GM12878 (cell line): ENCODE measurements around the gene RPL22. TPM values are rescaled to one million over a fixed set of nuclear protein-coding genes. Genes with fewer than 3 reads are reported as not detected.

Source experiments
- ATAC-seq: fragments of 200-7000 bp; cut with Tn5 transposase; 3 replicates; pipeline ENCODE4 v1.9.1; 2020; ENCODE audit warnings: mild to moderate bottlenecking, moderate library complexity
- BruUV-seq: library from RNA; stranded (reverse); fragments of 400-500 nt; replicated peaks from 2 replicates; lab custom pipeline; 2021; lab: Mats Ljungman, UMichigan
- CTCF ChIA-PET: fragments of 300-600 bp; sonication (Branson Sonifier 250); formaldehyde crosslinking; extraction: SDS; loops from one replicate; lab custom pipeline; 2021; ENCODE audit warnings: inconsistent platforms; lab: Yijun Ruan, JAX
- POLR2A ChIA-PET: fragments of 350-600 bp; formaldehyde crosslinking; extraction: SDS; loops from one replicate; lab custom pipeline; 2021; ENCODE audit warnings: inconsistent platforms; lab: Charles Lee
- RAD21 ChIA-PET: fragments of 300-600 bp; sonication (Branson Sonifier 250); formaldehyde crosslinking; loops from one replicate; lab custom pipeline; 2023; ENCODE audit warnings: antibody characterized with exemption; ENCODE audit not compliant: unreplicated experiment; lab: Charles Lee
- SMC1A ChIA-PET: fragments of 300-600 bp; sonication (Branson Sonifier 250); formaldehyde crosslinking; loops from one replicate; lab custom pipeline; 2023; ENCODE audit not compliant: unreplicated experiment, uncharacterized antibody; lab: Charles Lee
- DNase-seq: peaks from one replicate; pipeline ENCODE4 v3.0.0-alpha.2; 2011; ENCODE audit warnings: low read depth, low spot score
- FAIRE-seq: peaks from 3 replicates; lab custom pipeline; 2011; peaks lifted over from hg19 to GRCh38; lab: Jason Lieb, UNC
- H2AFZ ChIP-seq: 2 replicates; pipeline ENCODE4 v1.6.0; 2011; ENCODE audit warnings: low read depth, low read length, control low read depth; ENCODE audit not compliant: control insufficient read depth
- H3K27ac ChIP-seq: 2 replicates; pipeline ENCODE4 v1.5.1; 2011; ENCODE audit warnings: control low read depth; ENCODE audit not compliant: control insufficient read depth, insufficient read depth
- H3K27me3 ChIP-seq, 2 experiments: replicated peaks in 1 of 2; 2 replicates each; pipeline versions ENCODE4 v1.6.0 to v1.6.1; 2011; ENCODE audit warnings: low read length in 1 of 2; ENCODE audit not compliant: control insufficient read depth in 2 of 2, insufficient read depth in 2 of 2
- H3K36me3 ChIP-seq, 2 experiments: 2 replicates each; pipeline ENCODE4 v1.5.1; 2011; ENCODE audit warnings: low read length in 1 of 2; ENCODE audit not compliant: control insufficient read depth in 2 of 2, insufficient read depth in 2 of 2
- H3K4me1 ChIP-seq: 2 replicates; pipeline ENCODE4 v1.6.1; 2011; ENCODE audit warnings: mild to moderate bottlenecking, low read length, moderate library complexity, mixed read lengths; ENCODE audit not compliant: control insufficient read depth, insufficient read depth
- H3K4me2 ChIP-seq: 2 replicates; pipeline ENCODE4 v1.6.0; 2011; ENCODE audit warnings: control low read depth; ENCODE audit not compliant: control insufficient read depth, insufficient read depth
- H3K4me3 ChIP-seq: fragments of 200-600 bp; sonication (generic); 2 replicates; pipeline ENCODE4 v1.5.1; 2016
- H3K79me2 ChIP-seq: 2 replicates; pipeline ENCODE4 v1.6.0; 2011; ENCODE audit warnings: low read length; ENCODE audit not compliant: control insufficient read depth, insufficient read depth
- H3K9ac ChIP-seq: 2 replicates; pipeline ENCODE4 v1.8.0; 2011; ENCODE audit warnings: low read length, control low read depth, mixed read lengths; ENCODE audit not compliant: control insufficient read depth, insufficient read depth
- H3K9me3 ChIP-seq: replicated peaks from 3 replicates; pipeline ENCODE4 v1.5.1; 2011; ENCODE audit warnings: mild to moderate bottlenecking, low read length; ENCODE audit not compliant: control insufficient read depth, insufficient read depth
- H4K20me1 ChIP-seq: 2 replicates; pipeline ENCODE4 v1.6.0; 2011; ENCODE audit not compliant: control insufficient read depth, insufficient read depth
- JUNB ChIP-seq: IDR thresholded peaks from 2 replicates; pipeline ENCODE4 v1.6.1; 2016; ENCODE audit warnings: antibody characterized with exemption, mild to moderate bottlenecking
- RELA ChIP-seq: fragments of 450-650 bp; IDR thresholded peaks from 2 replicates; pipeline ENCODE4 v1.8.0; 2014; ENCODE audit warnings: borderline replicate concordance; ENCODE audit not compliant: partially characterized antibody
- WGBS: methylation state at CpG from one replicate; pipeline ENCODE4 v1.1.6; 2016; ENCODE audit warnings: low lambda C conversion rate; ENCODE audit not compliant: insufficient replicate concordance, insufficient coverage; ENCODE audit errors: missing lambda C conversion rate; 5-methylcytosine and 5-hydroxymethylcytosine counted together
- in situ Hi-C: fragments of 300-500 bp; cut with MboI; formaldehyde crosslinking; loops from 9 replicates; pipeline ENCODE4 v1.14.3; 2018; ENCODE audit warnings: mixed read lengths
- intact Hi-C: fragments of 100-400 bp; cut with micrococcal nuclease; formaldehyde crosslinking; loops from one replicate; pipeline ENCODE4 v1.14.2; 2022; ENCODE audit not compliant: unreplicated experiment
- polyA plus RNA-seq, 11 experiments: library from polyadenylated mRNA; depleted of rRNA in 4 of 11; unstranded in 6 of 11; stranded (reverse) in 5 of 11; fragments of >200 nt; fragmentation: Nextera tagmentation in 4 of 11; fragmentation: Illumina TruSeq in 1 of 11; extraction: Ambion mirVana in 4 of 11; extraction: Trizol in 1 of 11; gene quantifications; 1 replicate in 1 of 11; 2 replicates in 10 of 11; pipeline versions ENCODE4 v1.2.1 to v1.2.3, GENCODE V29; 2011 to 2016; ENCODE audit warnings: inconsistent platforms in 2 of 11, missing spikeins in 2 of 11, low read depth in 1 of 11
- total RNA-seq, 4 experiments: library from RNA; depleted of rRNA in 3 of 4; stranded (reverse); fragments of >200 nt in 3 of 4; fragmentation: Illumina TruSeq in 1 of 4; extraction: Trizol in 1 of 4; gene quantifications; 2 replicates each; pipeline versions ENCODE4 v1.2.1 to v1.2.3, GENCODE V29; 2013 to 2021
- TF ChIP-seq, protein P1 (sequence below): IDR thresholded peaks from 2 replicates; pipeline ENCODE4 v1.6.1; 2011; ENCODE audit warnings: borderline replicate concordance, low read depth, mild to moderate bottlenecking, moderate library complexity, low read length; ENCODE audit not compliant: insufficient read depth, poor library complexity, severe bottlenecking

Gene RPL22
- total and polyA plus RNA-seq, 10 of the 15 experiments (the other 5 are each of a cell fraction or from before 2014, with no cell fraction given): 191 to 560 (median 430) TPM

- FAIRE-seq: no peak
- H3K79me2 ChIP-seq: peaks cover 49% of the 10 kb centered on the region
- POLR2A ChIA-PET: no interaction called here
Measured at GRCh38 chr1:6198646-6199297, 623 bp downstream of the RPL22 start.

More at GRCh38 chr1:6198646-6199297, 623 bp downstream of the RPL22 start:
- H4K20me1 ChIP-seq: no peaks in the 10 kb centered on the region
- RAD21 ChIA-PET: no interaction called here
- H3K4me3 ChIP-seq: peak overlapping the region; percentile 93
- no peak overlapping the region for H2AFZ ChIP-seq
- H3K9ac ChIP-seq: peak overlapping the region; percentile 100
- WGBS: under 1% methylated on average over 30 of the region's 31 CpGs
- peaks cover 5 to 20% of the 10 kb centered on the region in 2 experiments for H3K36me3 ChIP-seq
- H3K27me3 ChIP-seq: no peaks in the 10 kb centered on the region
- peak; percentile 53 for ATAC-seq
- TF ChIP-seq, protein P1, sequence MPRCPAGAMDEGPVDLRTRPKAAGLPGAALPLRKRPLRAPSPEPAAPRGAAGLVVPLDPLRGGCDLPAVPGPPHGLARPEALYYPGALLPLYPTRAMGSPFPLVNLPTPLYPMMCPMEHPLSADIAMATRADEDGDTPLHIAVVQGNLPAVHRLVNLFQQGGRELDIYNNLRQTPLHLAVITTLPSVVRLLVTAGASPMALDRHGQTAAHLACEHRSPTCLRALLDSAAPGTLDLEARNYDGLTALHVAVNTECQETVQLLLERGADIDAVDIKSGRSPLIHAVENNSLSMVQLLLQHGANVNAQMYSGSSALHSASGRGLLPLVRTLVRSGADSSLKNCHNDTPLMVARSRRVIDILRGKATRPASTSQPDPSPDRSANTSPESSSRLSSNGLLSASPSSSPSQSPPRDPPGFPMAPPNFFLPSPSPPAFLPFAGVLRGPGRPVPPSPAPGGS: no peak
- no peak for TF ChIP-seq RELA
- no peak for TF ChIP-seq JUNB
- TF ChIP-seq, all 136 proteins: peak for 0
- BruUV-seq: TSS peak; percentile 68
- H3K4me2 ChIP-seq: peak overlapping the region; percentile 72
- peak overlapping the region; percentile 85 for H3K27ac ChIP-seq
- peaks cover 6% of the 10 kb centered on the region for H3K4me1 ChIP-seq
- H3K9me3 ChIP-seq: no peaks in the 10 kb centered on the region
- CTCF ChIA-PET: interaction anchor here (0.6 to 2.9 kb wide), 6 partner anchors 9 to 485 kb away, joined by 3 to 11 read pairs (median 8); no protein-coding TSS in a partner anchor
- DNase-seq: no peak
- SMC1A ChIA-PET: interaction anchor here (0.7 kb wide), 1 partner anchor 8 kb away, joined by 3 read pairs; no protein-coding TSS in a partner anchor
- intact Hi-C loops (loop anchor here (5.0 kb wide), 1 partner anchor 171 kb away; no protein-coding TSS in a partner anchor), in situ Hi-C loops (no loop called here)
